LNCAP (cell line): ENCODE data around the gene WDR1.

Experiments
- TF ChIP-seq, protein P1 (sequence below): fragments of 450-650 bp; IDR thresholded peaks from 2 replicates; pipeline ENCODE4 v1.5.1; 2017; ENCODE audit warnings: mild to moderate bottlenecking

WDR1 gene

DNA sequence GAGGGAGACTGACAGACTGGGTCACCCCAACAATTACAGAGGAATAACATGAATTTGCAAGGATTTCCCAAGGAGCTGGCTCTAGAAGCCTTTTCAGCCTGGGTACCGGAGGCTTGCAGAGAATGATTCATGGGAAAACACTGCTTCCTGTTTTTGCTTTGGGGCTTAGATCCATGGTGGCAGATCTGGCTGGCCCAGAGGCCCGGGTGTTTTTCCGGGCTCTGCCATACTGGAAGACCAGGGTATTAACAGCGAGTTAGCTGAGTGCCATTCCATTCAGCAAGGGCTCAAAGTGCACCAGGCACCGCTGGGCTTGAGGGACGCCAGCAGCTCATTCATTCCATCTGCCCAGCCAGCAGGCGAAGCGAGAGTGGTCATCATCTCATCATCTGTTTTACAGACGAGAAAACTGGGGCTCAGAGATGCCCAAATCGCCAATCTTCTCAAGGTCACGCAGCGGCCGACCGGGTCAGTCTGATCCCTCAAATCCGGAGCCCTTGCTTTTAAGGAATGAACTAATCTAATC lies 1.3 kb downstream of the WDR1 start:
- TF ChIP-seq, protein P1, sequence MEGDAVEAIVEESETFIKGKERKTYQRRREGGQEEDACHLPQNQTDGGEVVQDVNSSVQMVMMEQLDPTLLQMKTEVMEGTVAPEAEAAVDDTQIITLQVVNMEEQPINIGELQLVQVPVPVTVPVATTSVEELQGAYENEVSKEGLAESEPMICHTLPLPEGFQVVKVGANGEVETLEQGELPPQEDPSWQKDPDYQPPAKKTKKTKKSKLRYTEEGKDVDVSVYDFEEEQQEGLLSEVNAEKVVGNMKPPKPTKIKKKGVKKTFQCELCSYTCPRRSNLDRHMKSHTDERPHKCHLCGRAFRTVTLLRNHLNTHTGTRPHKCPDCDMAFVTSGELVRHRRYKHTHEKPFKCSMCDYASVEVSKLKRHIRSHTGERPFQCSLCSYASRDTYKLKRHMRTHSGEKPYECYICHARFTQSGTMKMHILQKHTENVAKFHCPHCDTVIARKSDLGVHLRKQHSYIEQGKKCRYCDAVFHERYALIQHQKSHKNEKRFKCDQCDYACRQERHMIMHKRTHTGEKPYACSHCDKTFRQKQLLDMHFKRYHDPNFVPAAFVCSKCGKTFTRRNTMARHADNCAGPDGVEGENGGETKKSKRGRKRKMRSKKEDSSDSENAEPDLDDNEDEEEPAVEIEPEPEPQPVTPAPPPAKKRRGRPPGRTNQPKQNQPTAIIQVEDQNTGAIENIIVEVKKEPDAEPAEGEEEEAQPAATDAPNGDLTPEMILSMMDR = no peak

DNA sequence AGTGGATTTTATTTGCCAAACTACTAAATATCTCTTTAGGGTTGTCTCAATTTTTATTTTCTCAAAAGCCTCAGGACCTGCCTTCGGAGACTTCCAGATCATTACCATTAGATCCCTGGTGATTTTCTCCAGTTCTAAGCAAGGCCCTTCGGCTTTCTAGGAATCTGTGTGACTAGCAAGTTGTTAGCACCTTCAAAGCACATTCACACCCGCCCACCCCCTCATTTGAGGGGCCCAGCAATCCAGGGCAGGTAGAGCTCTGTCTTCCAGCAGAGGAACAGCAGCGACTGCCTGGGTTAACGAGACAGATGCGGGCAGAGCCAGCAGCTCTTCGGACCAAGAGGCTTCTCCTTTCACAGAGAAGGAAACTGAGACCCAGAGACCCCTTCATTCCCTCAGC lies 2.0 kb downstream of the WDR1 start:
- TF ChIP-seq, protein P1 = no peak

DNA sequence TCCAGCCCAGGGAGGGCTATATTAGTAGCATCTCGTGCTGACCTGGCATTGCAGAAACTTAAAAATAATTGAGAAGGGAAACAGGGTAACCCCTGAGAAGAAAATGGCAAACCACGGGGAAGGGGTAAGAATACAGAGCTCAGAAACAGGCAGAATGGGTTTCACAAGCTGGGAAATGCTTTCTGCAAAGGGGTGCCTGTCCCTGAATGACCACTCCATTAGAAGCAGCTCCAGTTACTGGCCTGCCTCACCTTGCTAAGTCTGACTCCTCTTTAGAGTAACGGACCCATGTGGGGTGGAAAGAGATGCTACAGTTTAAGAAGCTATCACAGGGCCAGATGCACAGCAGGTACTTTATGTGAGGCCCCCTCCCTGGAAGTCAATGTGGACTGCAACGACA lies 2.5 kb downstream of the WDR1 start:
- TF ChIP-seq, protein P1 = no peak

DNA sequence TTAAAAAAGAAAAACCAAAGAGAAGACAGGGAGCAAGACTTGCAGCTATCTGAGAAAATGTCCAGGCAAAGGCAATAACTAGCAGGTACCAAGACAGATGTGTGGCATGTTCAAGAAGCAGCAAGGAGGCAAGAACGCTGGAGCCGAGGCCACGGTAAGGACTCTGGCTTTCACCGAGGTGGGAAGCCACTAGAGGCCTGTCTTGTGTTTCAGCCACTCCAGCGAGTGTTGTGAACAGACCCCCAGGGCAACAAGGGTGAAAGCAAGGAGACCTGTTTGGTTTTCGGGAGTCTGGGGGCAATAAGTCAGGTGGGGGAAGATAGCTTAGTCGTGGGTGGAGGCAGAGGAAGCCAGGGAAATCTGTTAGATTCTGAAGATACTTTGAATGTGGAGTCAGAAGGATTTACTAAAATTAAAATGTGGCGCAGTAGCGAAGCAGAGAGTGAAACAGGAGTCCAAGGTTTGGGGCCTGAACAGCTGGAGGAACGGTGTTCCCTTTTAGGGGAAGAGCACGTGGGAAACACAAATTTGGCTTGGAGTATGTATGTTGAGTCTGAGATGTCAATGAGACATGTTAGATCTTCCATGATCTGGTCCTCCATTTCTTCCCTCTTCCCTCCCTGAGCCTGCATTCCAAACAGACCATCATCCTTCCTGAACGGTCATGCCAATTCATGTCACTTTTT lies 3.1 kb downstream of the WDR1 start:
- TF ChIP-seq, protein P1 = no peak

DNA sequence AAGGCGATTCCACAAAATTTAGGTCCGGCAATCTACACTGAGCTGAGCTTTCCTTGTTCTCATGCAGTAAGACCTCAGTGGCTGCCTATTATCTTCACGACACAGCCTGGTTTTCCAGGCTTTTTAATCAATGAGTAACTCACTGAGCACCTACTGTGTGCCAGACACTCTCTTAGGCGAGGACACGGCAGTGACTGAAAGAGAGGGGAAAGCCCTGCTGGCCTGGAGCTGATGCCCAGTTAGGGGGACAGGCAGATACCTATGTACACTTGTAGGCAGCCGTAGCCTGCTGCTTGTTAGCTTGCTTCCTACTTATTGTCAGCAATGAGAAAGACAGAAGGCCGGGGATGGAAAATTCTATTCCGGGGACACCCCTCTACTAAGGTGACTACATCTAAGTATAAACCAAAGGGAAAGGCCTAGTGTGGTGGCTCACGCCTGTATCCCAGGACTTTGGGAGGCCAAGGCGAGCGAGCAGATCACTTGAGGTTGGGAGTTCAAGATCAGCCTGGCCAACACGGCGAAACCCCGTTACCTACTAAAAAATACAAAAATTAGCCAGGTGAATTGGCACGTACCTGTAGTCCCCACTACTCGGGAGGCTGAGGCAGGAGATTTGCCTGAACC lies 3.8 kb downstream of the WDR1 start:
- TF ChIP-seq, protein P1 = no peak

DNA sequence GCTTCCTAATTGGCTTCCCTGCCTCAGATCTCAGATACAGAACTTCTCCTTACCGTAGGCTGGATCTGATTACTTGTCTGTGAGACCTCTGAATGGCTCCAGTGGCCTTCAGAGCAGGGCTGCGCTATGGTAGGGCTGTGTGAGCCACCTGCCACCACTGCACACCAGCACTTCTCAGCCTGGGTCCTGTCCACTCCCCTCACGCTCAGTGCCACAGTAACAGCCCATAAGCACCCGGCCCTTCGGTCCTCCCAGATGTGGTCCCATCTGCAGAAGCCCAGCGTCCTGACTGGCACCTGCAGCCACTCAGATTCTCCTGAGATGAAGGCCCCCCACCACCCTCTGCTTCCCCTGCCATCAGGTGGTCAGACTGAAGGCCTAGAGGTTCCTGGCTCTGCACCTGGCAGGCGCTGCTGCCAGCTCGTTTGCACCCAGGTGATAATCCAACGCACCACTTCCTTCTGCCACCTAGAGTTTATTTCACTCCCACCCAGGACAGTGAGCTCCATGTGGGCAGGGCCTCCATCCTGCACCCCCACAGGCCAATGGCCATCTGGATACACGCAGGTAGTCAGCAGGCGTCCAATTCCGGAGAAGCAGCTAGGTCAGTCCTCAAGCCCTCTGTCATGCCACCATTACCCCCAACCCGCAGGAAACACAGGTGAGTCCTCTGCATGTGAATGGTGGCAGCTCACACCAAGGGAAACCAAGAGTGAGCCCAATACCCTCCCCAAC lies 5.4 kb downstream of the WDR1 start:
- TF ChIP-seq, protein P1 = no peak

DNA sequence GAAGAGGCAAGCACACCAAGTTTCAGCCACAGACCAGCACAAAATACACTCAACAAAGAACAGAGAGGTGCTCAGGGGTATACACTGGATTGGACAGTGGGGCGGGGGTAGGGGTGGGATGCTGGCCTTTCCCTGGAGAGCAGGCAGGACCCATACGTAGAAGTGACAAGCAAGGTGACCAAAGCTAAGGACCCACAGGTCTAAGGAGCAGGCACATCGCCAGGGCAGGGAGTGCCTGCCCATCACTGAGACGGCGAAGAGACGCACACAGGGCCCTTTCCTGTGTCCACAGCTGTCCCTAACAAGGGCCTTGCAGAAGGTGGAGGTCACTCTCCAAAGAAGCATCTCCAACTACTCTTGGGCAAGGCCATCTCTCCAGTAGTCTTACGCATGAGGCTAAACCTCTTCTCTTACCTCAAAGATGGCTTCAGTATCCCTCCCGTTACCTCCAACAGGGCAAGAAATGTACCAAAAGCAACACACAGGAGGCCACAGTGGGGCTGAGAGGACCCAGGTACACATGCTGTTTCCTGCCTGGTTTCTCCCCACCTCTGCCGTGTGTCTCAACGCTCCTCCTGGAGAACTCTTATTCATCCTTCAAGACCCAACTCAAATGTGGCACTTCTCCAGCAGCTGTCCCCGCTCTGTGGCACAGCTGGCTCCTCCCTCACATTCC lies 6.5 kb downstream of the WDR1 start:
- TF ChIP-seq, protein P1 = no peak
